NCI-H2196 treated with DMSO at 0.1 percent for 48 hours (cell line): Measurements from ENCODE around the gene CACNA1G.

ENCODE experiments used
- DNase-seq: peaks from one replicate; lab custom pipeline; 2025; ENCODE audit not compliant: unreplicated experiment; lab: John Stamatoyannopoulos, UW

CACNA1G gene

GRCh38 chr17:50560185-50560824, at the start of gene CACNA1G:
Gene CACNA1G (plus strand): TSS chr17:50560715. CDS start chr17:50561460, 745 bp downstream.
- DNase-seq: peak; percentile 60

GRCh38 chr17:50511058-50511457, 49.5 kb upstream of the CACNA1G start:
- DNase-seq: no peak

DNA sequence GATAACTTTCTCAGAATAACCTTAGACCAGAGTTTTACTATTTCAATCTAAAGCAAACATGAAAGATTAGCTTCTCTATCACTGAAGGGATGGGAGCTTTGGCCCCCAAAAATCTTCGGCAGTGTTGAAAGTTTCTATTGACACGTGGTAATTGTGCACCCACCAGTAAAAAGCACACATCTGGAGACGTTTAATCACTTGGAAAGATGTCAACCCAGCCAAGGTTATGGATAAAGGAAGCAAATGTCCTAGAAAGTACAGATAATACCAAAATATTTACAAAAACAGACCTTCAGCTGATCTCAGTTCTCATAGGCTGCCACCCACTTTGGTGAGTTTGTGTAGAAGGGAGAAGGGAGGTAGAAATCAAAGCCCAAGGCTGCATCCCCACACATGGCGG, 47.0 kb upstream of the CACNA1G start:
- no peak for DNase-seq

DNA sequence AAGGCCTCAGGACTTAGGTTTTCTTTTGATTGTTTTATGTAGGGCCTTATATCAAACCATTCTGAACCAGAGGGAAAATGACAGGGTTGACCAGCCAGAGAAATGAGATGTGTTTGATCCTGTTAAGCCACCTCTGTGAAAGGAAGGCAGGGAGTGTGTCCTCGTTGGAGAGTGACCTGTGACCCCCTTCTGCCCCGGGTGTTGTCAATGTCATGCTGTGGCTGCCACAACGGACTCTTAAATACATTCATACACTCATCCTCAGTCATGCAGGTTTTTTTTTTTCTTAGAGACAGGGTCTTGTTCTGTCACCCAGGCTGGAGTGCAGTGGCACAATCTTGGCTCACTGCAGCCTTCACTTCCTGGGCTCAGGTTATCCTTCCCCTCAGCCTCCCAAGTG, 46.1 kb upstream of the CACNA1G start:
- DNase-seq: no peak

DNA sequence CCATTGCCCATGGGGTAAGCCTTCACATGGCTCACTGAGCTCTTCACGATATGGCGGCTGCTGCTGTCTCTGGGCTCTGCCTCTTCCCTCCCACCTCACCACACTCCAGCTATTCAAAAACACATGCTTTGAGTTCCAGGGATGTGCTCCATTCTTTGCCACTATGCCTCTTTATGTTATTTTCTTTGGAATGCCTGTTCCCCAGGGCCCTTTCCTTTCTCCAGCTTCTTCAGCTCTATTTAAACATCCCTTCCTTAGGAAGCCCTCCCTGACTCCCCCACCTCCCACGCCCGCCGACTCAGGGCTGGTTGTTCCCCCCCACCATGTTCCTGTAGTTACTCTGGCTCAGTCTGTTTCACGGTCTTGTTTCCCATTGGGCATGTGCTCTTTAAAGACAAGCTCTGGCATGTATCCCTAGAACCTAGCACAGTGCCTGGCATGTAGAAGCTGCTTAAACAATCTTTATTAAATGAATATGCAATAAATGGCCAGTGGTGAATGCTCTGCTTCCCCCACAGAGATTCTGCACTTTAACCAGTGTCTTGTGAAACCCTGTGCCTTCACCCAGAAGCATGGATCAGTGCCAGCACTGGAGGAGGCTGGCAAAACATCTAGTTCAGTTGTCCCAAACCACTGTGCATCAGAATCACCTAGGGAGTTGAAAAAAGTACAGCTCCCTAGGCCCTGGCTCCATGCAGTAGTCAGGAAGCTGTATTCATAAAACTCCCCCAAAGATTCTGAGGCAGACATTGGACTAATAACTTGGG, 45.4 kb upstream of the CACNA1G start:
- no peak for DNase-seq

DNA sequence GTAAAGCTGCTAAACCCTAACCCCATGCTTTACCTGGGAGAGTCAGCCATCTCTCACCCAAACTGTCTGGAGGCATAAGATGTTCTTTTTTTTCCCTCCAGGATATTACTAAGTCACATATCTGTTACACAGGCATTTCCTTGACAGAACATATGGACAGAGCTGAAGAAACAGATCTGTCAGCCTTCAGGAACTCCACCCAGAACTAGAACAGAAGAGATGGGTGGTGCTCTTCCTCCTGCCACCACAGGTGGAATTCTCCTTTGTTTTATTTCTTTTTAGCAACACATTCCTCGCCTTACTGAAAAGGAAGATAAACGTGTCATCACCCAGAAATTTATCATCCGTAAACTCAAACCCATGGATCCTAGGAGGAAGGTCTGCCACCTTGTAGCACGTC, 43.5 kb upstream of the CACNA1G start:
- DNase-seq: no peak

DNA sequence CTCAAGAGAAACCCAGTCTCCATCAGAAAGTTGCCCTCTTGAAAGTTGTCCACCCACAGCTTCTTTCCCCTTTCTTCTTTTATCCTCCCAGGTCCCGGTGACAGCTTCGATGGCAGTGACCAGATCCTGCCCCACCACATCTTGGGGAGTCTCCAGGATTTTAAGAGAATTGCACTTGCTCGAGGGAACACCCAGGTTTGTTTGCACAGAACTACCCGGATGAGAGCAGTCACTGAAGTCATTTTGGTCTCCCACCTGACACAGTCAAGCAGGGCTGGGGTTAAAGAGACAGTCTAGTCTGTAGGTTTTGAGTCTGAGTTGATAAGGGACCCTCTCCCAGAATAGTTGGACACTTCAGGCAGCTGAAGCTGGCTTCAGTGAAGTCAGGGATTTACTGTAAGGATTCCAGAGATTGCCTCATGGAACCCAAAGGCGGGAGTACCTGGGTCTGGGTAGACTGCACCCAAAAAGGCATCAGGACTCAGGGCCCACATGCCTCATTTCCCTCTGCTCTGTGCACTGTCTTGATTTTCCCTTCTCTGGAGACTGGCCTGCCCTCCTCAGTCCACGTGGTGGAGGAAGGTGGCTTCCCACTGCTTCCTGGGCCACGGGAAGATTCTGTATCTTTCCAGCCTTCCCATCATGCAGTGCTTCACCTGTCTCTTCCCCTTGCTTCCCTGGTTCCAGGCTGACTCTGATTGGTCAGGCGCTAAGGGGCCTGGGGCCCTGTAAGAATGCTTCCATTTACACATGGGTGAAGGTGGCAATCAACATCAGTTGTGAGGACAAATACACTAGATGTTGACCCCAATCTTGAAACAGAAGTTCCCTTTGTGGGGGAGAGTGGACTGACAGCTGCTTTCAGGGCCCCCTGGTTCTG, 42.8 kb upstream of the CACNA1G start:
- DNase-seq: no peak

- DNase-seq: no peak
These were observed 42.0 kb upstream of the CACNA1G start for GRCh38 chr17:50518384-50519023.

- DNase-seq: no peak
These were observed 41.2 kb upstream of the CACNA1G start for GRCh38 chr17:50519141-50519834.

- DNase-seq: no peak
These were observed 40.0 kb upstream of the CACNA1G start for GRCh38 chr17:50520483-50520882.

- DNase-seq: no peak
These were observed 39.0 kb upstream of the CACNA1G start for GRCh38 chr17:50521514-50521913.

DNA sequence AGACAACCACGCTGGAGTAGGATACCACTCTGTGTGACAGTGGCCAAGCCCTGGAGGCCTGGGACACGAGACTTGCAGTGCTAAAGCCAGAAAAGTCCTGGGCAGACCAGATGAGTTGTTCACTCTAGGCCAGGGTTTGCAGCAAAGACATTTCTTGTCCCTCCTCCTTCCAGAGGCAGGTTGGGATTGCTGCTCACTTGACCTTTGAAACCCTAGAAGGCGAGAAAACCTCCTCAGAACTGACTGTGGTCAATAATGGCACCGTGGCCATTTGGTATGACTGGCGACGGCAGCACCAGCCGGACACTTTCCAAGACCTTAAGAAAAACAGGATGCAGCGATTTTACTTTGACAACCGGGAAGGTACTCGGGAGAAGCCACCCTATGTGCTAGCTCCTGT, 37.7 kb upstream of the CACNA1G start:
- DNase-seq: no peak

DNA sequence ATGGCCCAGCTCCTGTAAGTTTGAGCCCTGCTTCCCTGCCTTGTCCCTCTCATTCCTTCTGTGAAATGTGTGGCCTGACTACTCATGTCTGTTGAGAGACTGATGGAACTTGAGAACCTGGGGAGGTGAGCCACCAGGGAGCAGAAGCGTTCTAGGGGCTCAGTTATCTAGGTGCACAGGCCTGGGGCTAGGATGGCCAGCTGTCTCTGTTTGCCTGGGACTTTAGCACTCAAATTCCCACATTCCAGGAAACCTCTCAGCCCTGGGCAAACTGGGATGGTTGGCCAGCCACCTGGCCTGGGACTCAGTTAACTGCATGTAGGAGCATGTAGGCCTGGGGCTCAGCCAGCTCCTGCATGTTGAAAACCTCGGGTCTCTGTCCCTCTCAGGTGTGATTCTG, 37.3 kb upstream of the CACNA1G start:
- DNase-seq: no peak

DNA sequence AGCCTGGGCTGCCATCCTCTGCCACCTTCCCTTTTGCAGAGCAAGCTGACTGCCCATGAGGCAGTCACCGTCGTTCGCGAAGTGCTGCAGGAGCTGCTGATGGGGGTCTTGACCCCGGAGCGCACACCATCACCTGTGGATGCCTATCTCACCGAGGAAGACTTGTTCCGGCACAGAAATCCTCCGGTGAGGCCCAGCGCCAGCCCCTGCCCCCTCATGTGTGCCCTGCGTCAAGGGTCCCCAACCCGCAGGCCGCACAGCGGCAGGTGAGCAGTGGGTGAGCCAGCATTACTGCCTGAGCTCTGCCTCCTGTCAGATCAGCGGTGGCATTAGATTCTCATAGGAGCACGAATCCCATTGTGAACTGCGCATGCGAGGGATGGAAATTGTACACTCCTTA, 35.7 kb upstream of the CACNA1G start:
- DNase-seq: no peak

DNA sequence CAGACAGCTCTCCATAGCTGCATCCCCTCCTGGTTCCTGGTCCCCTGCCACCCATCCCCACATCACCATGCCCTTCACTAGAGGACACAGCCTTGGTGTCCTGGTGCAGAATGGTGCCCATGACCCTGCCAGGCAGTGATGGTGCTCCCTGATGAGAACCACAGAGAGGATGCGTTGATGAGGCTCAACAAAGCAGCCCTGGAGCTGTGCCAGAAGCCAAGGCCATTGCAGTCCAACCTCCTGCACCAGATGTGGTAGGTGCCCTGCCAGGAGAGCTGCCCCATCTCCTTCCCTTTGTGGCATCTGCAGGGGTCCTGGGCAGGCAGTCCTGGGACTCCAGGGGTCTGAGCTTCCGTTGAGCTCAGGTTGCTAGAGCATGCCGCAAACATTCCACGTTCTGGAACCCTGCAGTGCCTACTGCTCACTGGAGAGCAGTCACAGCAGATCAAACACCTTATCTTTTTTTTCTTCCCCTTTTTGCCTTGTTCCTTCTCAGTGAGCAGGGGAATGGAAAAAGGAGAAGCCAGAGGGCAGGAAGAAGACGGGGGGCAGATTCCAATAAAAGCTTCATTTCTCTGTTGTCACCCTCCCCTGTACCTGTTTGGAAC, 33.3 kb upstream of the CACNA1G start:
- no peak for DNase-seq

- DNase-seq: no peak
These were observed 32.5 kb upstream of the CACNA1G start for GRCh38 chr17:50527949-50528474.

- no peak for DNase-seq
These were observed 30.7 kb upstream of the CACNA1G start for GRCh38 chr17:50529849-50530248.

DNA sequence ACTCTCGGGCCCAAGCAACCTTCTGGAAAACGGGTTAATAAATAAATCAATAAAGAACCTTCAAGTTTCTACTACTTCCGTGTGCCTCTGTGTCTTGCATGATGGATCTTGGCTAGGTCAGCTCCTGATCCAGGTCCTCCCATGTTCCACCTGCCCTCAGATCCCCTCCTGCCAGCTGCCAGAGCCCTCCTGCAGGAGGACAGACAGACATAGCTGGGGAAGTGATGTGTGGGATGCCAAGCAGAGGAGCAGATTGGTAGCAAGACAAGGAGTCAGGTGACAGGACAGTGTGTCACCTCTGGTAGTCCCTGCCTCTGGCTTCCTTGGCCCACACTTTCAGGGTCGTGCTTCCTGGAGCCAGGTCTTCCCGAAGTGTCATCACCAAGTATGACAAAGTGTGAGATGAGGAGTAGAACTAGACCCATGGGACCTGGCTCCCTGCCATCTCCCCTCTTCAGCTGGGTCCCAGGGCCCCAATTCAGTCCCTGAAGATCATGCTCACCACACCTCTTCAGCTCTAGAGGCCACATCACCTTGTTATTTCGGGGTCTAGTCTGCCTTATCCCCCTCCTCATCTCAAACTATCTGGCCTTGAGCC, 29.0 kb upstream of the CACNA1G start:
- no peak for DNase-seq

DNA sequence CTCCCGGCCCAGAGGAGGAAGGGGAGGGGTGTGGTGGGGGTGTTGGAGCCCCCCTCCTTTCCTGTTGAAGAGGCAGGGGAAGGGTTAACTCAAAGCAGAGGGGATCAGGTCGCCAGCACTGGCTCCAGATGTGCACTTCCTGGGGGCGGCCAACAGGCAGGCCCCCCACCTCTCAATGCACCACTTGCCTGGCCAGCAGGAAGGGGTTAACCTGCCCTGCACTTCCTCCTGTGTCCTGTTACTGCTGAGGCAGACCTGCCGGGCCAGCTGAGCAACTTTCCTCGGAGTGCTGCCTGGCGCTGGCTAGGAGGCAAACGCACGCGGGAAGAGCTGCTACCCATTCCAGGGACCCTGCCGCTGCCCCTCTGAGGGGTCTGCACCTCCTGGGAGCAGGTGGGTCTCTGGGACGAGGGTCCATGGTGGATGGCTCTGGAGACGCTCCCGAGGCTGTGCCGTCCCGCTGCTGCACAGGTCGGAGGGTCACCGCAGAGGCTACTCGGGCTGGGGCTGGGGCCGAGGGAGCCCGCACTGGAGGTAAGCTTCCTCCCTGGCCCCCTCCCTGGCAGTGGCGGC, 28.0 kb upstream of the CACNA1G start, which contains the start of gene EPN3:
TSS of gene EPN3 (plus strand) at position 284 of the 573 bp plus-strand sequence. CDS start 3,822 bp downstream, outside the sequence.
- DNase-seq: peak; percentile 22
